Melanocyte of skin (primary cell): ENCODE data around the gene VCX2. TPM values are rescaled to one million over a fixed set of nuclear protein-coding genes. Genes with fewer than 3 reads are reported as not detected.

Source experiments
- small RNA-seq, 2 donors: library from RNA; depleted of rRNA; stranded (forward); fragments of <200 nt; gene quantifications; one replicate each; pipeline ENCODE3, GENCODE V24; 2012
- total RNA-seq, 2 donors: library from RNA; depleted of rRNA; stranded (reverse); fragments of >200 nt; gene quantifications; 2 replicates each; pipeline ENCODE4 v1.2.3, GENCODE V29; 2012

Gene VCX2
- total RNA-seq = not detected

DNA sequence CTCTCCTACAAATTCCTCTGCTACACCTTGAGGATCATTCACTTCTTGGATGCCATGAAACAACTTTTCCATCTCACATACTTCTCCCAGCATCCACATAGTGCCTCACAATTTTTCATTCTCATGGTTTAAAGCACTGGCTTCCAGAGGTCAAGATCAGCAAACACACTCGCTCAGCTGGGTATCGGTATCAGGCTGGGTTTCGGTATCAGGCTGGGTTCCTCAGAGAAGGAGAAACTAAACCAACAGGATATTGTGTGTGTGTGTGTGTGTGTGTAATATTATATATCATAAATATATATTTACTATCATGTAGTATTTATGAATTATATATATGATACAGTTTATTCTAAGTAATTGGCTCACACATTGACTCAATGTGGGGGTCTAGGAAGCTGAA is at the start of gene VCX2:
Gene VCX2, minus strand, starts transcription at position 99 of the 400 bp plus-strand sequence. CDS start 624 bp downstream, outside the sequence.

Small RNA genes lying within 50 kb of the gene (small RNA-seq; reads per million reads assigned to genes)
- 29.9 to 46.9 reads per million in 2 donors for gene MIR651

Other genes starting within 250 kb of the VCX2 start
- gene PNPLA4, start 243.9 kb downstream of the VCX2 start, total RNA-seq = 10 to 100 TPM in 1 of 2 donors, 1 to 10 TPM in 1; 10.0 to 12.7 TPM